GM21360 (cell line): Measurements from ENCODE around the gene PET100.
"Not testable (repeated sequence)": the region's sequence is repeated elsewhere in the genome, so short reads cannot be mapped to it uniquely, and the experiment has no call there.

Source experiments
- ATAC-seq: cut with Tn5 transposase; IDR thresholded peaks from one replicate; pipeline ENCODE4 v1.9.1; 2021; ENCODE audit warnings: mild to moderate bottlenecking, moderate library complexity; ENCODE audit not compliant: unreplicated experiment

The PET100 gene

GRCh38 chr19:7632340-7633203 lies 3.0 kb downstream of the PET100 start:
- ATAC-seq = no peak

DNA sequence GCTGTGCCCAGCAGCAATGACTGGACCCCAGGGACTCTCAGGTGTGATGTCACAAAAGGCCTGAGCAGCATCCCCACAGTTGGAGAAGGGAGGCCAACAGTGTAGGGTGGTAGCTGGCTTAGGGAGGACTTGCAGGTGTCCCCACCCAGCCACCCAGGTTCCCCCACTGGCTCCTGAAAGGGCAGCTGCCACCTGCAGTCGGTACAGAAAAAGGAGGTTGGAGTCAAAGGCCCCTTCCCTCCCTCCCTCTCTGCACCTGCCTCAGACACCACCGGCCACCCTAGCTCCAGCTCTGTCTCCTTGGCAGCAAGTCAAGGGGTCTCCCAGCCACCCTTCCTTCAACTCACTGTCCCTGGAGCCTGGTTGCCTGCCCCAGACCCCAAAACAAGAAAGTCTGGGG lies 4.1 kb downstream of the PET100 start, which contains the start of gene PCP2:
Gene PCP2, minus strand, starts transcription at position 22 of the 400 bp plus-strand sequence. CDS start 262 bp downstream, outside the sequence.
- no peak for ATAC-seq

GRCh38 chr19:7635670-7636069 lies 6.1 kb downstream of the PET100 start:
- no peak for ATAC-seq

GRCh38 chr19:7636317-7636690 lies 6.7 kb downstream of the PET100 start:
- no peak for ATAC-seq

GRCh38 chr19:7636691-7637373 lies 7.2 kb downstream of the PET100 start, which contains the start of gene STXBP2:
Gene STXBP2 (plus strand): TSS chr19:7637110. CDS start chr19:7637150, 40 bp downstream.
- ATAC-seq = peak; percentile 55

GRCh38 chr19:7637374-7638256 lies 8.0 kb downstream of the PET100 start:
- peak; percentile 16 for ATAC-seq

- no peak for ATAC-seq
Observed at GRCh38 chr19:7638802-7639465, 9.3 kb downstream of the PET100 start.

DNA sequence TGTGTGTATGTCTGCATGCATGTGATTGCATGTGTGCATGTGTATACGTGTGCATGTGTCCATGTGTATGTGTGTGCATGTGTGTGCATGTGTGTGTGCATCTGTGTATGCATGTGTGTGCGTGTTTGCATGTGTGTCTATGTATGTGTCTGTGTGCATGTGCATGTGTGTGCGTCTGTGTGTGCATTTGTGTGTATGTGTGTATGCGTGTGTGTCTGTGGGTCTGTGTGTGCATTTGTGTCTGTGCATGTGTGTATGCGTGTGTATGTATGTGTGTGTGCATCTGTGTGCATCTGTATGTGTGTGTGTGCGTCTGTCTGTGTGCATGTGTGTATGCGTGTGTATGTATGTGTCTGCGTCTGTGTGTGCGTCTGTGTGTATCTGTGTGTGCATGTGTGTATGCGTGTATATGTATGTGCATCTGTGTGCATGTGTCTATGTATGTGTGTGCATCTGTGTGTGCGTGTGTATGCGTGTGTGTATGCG lies 10.3 kb downstream of the PET100 start:
- ATAC-seq = no peak

- ATAC-seq = no peak
Observed at GRCh38 chr19:7640803-7641202, 11.2 kb downstream of the PET100 start.

DNA sequence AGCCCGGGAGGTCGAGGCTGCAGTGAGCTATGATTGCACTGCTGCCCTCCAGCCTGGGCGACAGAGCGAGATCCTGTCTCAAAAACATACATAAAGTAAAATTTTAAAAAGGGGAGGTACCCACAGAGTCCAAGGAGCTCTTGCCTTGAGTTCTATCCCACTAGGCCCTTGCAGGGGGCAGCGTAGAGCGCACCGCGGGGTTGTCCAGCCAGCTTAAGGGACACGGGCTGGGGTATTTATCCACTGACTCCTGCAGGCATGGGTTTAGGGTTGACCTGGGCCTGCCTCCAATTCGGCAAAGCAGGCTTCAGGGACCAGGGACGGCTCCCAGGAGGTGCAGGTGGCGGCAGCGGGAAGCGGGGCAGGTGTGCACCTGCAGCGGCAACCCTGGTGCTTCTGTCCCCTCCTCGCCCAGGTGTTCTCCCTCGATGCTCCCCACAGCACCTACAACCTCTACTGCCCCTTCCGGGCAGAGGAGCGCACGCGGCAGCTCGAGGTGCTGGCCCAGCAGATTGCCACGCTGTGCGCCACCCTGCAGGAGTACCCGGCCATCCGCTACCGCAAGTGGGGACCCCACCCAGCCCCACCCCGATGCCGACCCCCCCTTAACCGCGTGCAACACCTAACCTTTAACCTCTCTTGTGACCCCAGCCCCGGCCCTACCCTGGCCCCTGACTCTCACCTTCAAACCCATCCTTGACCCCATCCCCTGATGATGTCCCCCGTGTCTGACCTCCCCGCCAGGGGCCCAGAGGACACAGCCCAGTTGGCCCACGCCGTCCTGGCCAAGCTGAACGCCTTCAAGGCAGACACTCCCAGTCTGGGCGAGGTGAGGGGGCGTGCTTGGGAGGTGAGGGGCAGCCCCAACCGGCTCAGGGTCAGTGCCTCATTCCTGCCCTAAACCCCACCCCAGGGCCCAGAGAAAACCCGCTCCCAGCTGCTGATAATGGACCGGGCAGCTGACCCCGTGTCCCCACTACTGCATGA lies 12.0 kb downstream of the PET100 start:
- no peak for ATAC-seq

DNA sequence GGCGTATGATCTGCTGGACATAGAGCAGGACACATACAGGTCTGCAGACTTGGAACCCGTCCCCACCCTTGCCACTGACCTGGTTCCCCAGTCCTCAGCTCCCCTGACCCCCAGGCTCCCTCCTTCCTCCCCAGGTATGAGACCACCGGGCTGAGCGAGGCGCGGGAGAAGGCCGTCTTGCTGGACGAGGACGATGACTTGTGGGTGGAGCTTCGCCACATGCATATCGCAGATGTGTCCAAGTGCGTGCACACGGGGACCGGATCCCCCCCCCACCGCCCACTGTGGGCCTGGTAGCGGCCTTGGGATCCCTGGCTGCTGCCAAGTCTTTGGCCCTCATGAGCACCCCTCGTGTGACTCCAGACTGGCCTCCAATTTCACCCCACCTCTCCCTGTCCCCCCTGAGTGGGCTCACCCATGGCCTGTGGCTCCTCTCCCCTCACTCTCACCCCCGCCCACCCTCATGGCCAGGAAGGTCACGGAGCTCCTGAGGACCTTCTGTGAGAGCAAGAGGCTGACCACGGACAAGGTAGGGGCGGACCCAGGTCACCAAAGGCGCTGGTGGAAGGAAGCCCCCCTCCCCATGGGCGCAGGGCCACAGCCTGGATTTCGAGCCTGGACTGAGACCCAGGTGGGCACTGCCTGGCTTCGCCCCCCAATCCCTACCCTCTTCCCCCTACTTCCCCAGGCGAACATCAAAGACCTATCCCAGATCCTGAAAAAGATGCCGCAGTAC lies 12.9 kb downstream of the PET100 start:
- ATAC-seq = no peak

GRCh38 chr19:7643031-7643415 lies 13.4 kb downstream of the PET100 start:
- ATAC-seq = no peak

DNA sequence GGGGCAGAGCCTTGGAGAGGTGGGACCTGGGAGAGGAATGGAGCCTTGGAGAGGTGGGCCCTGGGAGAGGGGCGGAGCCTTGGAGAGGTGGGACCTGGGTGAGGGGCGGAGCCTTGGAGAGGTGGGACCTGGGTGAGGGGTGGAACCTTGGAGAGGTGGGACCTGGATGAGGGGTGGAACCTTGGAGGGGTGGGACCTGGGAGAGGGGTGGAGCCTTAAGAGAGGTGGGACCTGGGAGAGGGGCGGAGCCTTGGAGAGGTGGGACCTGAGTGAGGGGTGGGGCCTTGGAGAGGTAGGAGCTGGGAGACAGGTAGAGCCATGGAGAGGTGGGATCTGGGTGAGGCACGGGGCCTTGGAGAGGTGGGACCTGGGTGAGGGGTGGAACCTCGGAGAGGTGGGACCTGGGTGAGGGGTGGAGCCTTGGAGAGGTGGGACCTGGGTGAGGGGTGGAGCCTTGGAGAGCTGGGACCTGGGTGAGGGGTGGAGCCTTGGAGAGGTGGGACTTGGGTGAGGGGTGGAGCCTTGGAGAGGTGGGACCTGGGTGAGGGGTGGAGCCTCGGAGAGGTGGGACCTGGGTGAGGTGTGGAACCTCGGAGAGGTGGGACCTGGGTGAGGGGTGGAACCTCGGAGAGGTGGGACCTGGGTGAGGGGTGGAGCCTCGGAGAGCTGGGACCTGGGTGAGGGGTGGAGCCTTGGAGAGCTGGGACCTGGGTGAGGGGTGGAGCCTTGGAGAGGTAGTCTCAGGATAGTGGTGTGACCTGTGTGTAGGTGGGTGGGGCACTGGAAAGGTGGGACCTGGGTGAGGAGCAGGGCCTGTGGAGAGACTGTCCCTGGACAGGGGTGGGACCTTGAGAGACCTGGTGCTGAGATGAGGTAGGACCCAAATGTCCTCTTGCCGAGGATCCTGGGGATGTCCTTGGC lies 14.3 kb downstream of the PET100 start:
- not testable (repeated sequence) for ATAC-seq

DNA sequence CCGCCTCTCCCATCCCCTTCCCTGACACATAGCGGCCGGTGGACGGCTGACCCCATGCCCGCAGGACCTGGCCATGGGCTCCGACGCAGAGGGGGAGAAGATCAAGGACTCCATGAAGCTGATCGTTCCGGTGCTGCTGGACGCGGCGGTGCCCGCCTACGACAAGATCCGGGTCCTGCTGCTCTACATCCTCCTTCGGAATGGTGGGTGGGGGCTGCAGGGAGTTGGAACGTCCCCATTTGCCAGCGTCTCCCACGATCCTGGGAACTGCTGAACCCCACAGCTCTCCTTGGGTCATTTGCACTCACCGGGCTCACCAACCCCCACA lies 14.9 kb downstream of the PET100 start:
- ATAC-seq = no peak

- ATAC-seq = no peak
Observed at GRCh38 chr19:7645163-7645562, 15.6 kb downstream of the PET100 start.

DNA sequence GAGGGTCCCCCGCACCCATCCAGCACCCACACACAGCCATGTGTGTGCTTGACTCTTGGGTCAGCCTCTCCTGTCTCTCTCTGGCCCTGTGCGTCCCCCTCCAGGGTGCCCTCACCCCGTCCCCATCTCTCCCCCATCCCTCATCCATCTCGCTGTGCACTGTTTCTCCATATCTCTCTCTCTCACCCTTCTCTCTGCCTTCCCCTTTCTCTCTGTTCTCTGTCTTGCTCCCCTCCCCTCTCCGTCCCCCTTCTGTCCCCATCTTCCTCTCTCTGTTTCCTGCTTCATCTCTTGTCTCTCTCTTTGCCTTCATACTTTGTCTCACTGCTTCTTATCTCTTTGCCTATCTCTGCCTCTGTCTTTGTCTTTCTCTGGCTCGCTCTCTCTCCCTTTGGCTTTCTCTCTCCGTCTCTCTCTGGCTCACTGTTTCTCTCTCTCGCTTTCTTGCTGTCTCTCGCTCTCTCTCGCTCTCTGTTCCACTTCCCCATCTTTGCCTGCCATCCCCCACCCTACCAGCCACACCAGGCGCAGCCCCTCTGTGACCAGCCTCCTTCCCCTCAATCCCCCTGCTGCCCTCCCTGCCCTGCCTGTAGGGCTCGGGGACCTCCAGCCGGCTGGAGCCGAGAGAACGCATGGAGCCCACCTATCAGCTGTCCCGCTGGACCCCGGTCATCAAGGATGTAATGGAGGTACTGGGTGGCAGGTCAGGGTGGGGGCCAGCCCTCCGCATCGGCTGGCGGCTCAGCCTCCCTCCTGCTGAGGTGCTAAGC lies 16.2 kb downstream of the PET100 start:
- ATAC-seq = no peak

DNA sequence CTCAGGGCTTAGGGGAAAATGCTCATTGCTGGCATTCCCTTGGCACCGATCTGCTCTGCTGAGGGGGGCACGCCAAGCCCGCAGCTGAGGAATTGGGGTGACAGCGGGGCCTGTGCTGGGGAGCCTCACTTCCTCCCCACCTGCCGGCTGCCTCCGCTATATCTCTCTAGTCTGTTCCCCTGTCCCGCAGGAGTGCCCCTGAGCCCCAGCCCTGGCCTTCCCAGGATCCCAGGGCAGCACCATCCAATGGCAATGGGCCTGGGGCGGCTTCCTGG lies 16.8 kb downstream of the PET100 start:
- no peak for ATAC-seq
